ENCODE results near the gene CBX6.

Gene CBX6

GRCh38 chr22:38828616-38829205, 43.3 kb downstream of the CBX6 start:
- DNase-seq, result no peak
- no peak overlapping the region for H3K27ac ChIP-seq
- H3K27me3 ChIP-seq (ENCODE audit: insufficient read depth, low read depth, severe bottlenecking), result no peaks in the 10 kb centered on the region
- no peak for TF ChIP-seq CTCF (IDR thresholded peaks at IDR 0.05; ENCODE audit: low read depth, low read length)
- no peaks in the 10 kb centered on the region for H3K9me3 ChIP-seq (ENCODE audit: severe bottlenecking)
- no peaks in the 10 kb centered on the region for H3K36me3 ChIP-seq
- no peak overlapping the region for H3K4me3 ChIP-seq (ENCODE audit: low read depth, low read length)

- H3K4me3 ChIP-seq (ENCODE audit: low read depth, low read length), result no peak overlapping the region
- no peaks in the 10 kb centered on the region for H3K9me3 ChIP-seq (ENCODE audit: severe bottlenecking)
- no peak overlapping the region for H3K27ac ChIP-seq
- no peaks in the 10 kb centered on the region for H3K27me3 ChIP-seq (ENCODE audit: insufficient read depth, low read depth, severe bottlenecking)
- H3K36me3 ChIP-seq, result no peaks in the 10 kb centered on the region
- no peak for DNase-seq
- TF ChIP-seq CTCF (IDR thresholded peaks at IDR 0.05; ENCODE audit: low read depth, low read length), result no peak
Observed at GRCh38 chr22:38828191-38828590, 43.8 kb downstream of the CBX6 start.

- Histone ChIP-seq H3K4me3 (ENCODE audit: low read depth, low read length) (no peak overlapping the region), H3K36me3 (no peaks in the 10 kb centered on the region), H3K27me3 (ENCODE audit: insufficient read depth, low read depth, severe bottlenecking) (no peaks in the 10 kb centered on the region), H3K27ac (no peak overlapping the region), H3K9me3 (ENCODE audit: severe bottlenecking) (no peaks in the 10 kb centered on the region)
- no peak for TF ChIP-seq CTCF (IDR thresholded peaks at IDR 0.05; ENCODE audit: low read depth, low read length)
- DNase-seq, result no peak
Observed at GRCh38 chr22:38827510-38827909, 44.5 kb downstream of the CBX6 start.

- H3K9me3 ChIP-seq (ENCODE audit: severe bottlenecking), result no peaks in the 10 kb centered on the region
- no peak overlapping the region for H3K27ac ChIP-seq
- no peak for DNase-seq
- no peak for TF ChIP-seq CTCF (IDR thresholded peaks at IDR 0.05; ENCODE audit: low read depth, low read length)
- no peaks in the 10 kb centered on the region for H3K36me3 ChIP-seq
- no peaks in the 10 kb centered on the region for H3K27me3 ChIP-seq (ENCODE audit: insufficient read depth, low read depth, severe bottlenecking)
- H3K4me3 ChIP-seq (ENCODE audit: low read depth, low read length), result no peak overlapping the region
Observed at GRCh38 chr22:38826801-38827200, 45.2 kb downstream of the CBX6 start.

GRCh38 chr22:38826386-38826785, 45.6 kb downstream of the CBX6 start:
- no peaks in the 10 kb centered on the region for H3K27me3 ChIP-seq (ENCODE audit: insufficient read depth, low read depth, severe bottlenecking)
- no peaks in the 10 kb centered on the region for H3K36me3 ChIP-seq
- no peak overlapping the region for H3K27ac ChIP-seq
- DNase-seq, result no peak
- no peak for TF ChIP-seq CTCF (IDR thresholded peaks at IDR 0.05; ENCODE audit: low read depth, low read length)
- H3K4me3 ChIP-seq (ENCODE audit: low read depth, low read length), result no peak overlapping the region
- H3K9me3 ChIP-seq (ENCODE audit: severe bottlenecking), result no peaks in the 10 kb centered on the region

- DNase-seq, result no peak
- H3K27me3 ChIP-seq (ENCODE audit: insufficient read depth, low read depth, severe bottlenecking), result no peaks in the 10 kb centered on the region
- 0 out of 2 replicates have a peak, but pooled peaks have one; percentile 3 for TF ChIP-seq CTCF (IDR thresholded peaks at IDR 0.05; ENCODE audit: low read depth, low read length)
- H3K9me3 ChIP-seq (ENCODE audit: severe bottlenecking), result no peaks in the 10 kb centered on the region
- H3K36me3 ChIP-seq, result no peaks in the 10 kb centered on the region
- no peak overlapping the region for H3K27ac ChIP-seq
- H3K4me3 ChIP-seq (ENCODE audit: low read depth, low read length), result no peak overlapping the region
Observed at GRCh38 chr22:38824585-38824984, 47.4 kb downstream of the CBX6 start.
